VCaP (cell line): ENCODE results near the gene FHIP1A.
"Not testable (repeated sequence)": the region's sequence is repeated elsewhere in the genome, so short reads cannot be mapped to it uniquely, and the experiment has no call there.

Experiments
- H3K27ac ChIP-seq: fragments of 450-650 bp; 2 replicates; pipeline ENCODE4 v1.5.1; 2017
- CTCF ChIP-seq: fragments of 450-650 bp; conservative IDR thresholded peaks from 2 replicates; pipeline ENCODE4 v1.5.1; 2017; ENCODE audit warnings: mild to moderate bottlenecking, moderate library complexity

FHIP1A gene

GRCh38 chr4:151408630-151409469, at the start of gene FHIP1A:
TSS of gene FHIP1A (plus strand) at chr4:151409176. CDS start at chr4:151566260, 157,084 bp downstream.
- TF ChIP-seq CTCF = peak; percentile 19; the same call in 1 of the 2 replicates
- peak within 1 kb of the TSS; percentile 86 for H3K27ac ChIP-seq

- H3K27ac ChIP-seq = no peak overlapping the region
- no peak for TF ChIP-seq CTCF
Observed at GRCh38 chr4:151359576-151359975, 49.4 kb upstream of the FHIP1A start.

- no peak for TF ChIP-seq CTCF
- no peak overlapping the region for H3K27ac ChIP-seq
Observed at GRCh38 chr4:151361126-151361525, 47.9 kb upstream of the FHIP1A start.

GRCh38 chr4:151361966-151362365, 47.0 kb upstream of the FHIP1A start:
- TF ChIP-seq CTCF = no peak
- H3K27ac ChIP-seq = no peak overlapping the region

GRCh38 chr4:151362404-151363164, 46.4 kb upstream of the FHIP1A start:
- peak; percentile 96 for TF ChIP-seq CTCF
- H3K27ac ChIP-seq = peak overlapping the region; percentile 38; the same call in 1 of the 2 replicates

GRCh38 chr4:151376540-151376939, 32.4 kb upstream of the FHIP1A start:
- H3K27ac ChIP-seq = no peak overlapping the region
- TF ChIP-seq CTCF = no peak

- no peak for TF ChIP-seq CTCF
- no peak overlapping the region for H3K27ac ChIP-seq
Observed at GRCh38 chr4:151389311-151389710, 19.7 kb upstream of the FHIP1A start.

- not testable (repeated sequence) for H3K27ac ChIP-seq
Observed at GRCh38 chr4:151389799-151390198, 19.2 kb upstream of the FHIP1A start.
